ENCODE results near the gene DLG1. TPM values are rescaled to one million over a fixed set of nuclear protein-coding genes. Genes with fewer than 3 reads are reported as not detected.
A peak's percentile ranks its signal among the peaks of the same experiment; 100 is the strongest.

DLG1 gene
- total RNA-seq, 2 donors from 2014 or later = 59.0 to 98.2 TPM

DNA sequence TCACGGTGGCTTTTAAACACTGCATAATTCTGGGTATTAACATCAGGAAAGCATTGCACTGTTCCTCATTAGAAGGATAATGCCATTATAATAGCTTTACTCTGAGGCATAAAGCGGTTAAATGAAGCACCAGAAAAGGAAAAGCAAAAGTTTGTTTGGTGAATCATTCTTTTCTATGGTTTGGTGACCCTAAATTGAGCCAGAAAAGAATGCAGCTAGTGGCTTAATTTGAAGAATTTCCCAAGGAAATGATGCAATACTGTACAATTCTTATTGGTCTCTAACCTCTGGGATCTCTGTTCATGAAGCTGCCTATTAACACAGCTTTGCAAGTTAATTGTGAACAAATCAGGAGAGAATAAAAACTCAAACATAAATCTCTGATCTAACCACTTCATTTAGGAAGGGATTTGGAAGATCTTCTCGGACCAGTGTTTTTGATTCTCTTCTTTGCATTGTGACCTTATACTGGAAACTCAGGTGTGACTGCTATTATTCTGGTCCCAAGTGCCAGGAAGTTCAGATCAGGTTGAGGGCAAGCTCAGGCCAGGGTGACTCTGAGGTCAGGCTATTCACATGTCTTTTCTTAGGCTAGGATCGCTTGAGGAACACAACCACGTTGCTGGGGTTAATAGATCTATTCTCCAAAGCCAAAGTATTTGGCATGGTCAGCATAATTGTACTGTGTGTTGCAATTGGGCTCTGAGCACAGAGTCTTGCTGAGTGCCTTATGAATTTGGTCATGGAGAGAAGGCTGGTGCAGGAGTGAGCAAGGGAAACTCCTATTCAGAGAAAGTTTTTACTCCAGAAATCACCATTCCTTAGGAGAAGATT lies 11.3 kb upstream of the DLG1 start:
- TF ChIP-seq POLR2AphosphoS5 (IDR thresholded peaks at IDR 0.05) = no peak
- intact Hi-C loops (cut with DNase I) = no loop called here
- Histone ChIP-seq H3K4me1 (replicated peaks) (no peaks in the 10 kb centered on the region), H3K27me3 (replicated peaks; ENCODE audit: insufficient read depth) (no peaks in the 10 kb centered on the region), H3K4me3 (no peak overlapping the region), H3K27ac (no peak overlapping the region), H3K9me3 (no peaks in the 10 kb centered on the region), H3K36me3 (no peaks in the 10 kb centered on the region)
- no peak for DNase-seq (ENCODE audit: low spot score)
- WGBS = 65% methylated on average over 5 of the region's 5 CpGs

DNA sequence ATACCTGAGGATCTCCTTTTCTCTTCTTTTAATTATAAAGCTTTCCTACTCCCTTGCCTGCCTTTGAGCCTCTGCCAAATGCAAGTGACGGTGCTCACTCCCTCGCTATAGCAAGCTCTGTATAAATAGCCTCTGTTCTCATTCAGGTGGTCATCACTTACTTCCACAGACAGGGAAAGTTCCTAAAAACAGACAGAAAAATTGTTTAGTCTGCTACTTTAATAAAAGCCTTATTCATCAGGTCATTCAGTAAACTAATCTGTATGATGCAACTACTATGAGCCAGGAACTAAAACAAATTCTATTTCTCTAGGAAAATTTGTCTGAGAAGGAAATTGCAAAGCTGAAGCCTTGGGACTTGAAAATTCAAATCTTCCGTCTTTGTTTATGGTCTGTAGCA lies 10.2 kb upstream of the DLG1 start:
- DNase-seq (ENCODE audit: low spot score) = no peak
- H3K36me3 ChIP-seq = no peaks in the 10 kb centered on the region
- no peak overlapping the region for H3K4me3 ChIP-seq
- no peak for TF ChIP-seq POLR2AphosphoS5 (IDR thresholded peaks at IDR 0.05)
- TF ChIP-seq, protein P1, sequence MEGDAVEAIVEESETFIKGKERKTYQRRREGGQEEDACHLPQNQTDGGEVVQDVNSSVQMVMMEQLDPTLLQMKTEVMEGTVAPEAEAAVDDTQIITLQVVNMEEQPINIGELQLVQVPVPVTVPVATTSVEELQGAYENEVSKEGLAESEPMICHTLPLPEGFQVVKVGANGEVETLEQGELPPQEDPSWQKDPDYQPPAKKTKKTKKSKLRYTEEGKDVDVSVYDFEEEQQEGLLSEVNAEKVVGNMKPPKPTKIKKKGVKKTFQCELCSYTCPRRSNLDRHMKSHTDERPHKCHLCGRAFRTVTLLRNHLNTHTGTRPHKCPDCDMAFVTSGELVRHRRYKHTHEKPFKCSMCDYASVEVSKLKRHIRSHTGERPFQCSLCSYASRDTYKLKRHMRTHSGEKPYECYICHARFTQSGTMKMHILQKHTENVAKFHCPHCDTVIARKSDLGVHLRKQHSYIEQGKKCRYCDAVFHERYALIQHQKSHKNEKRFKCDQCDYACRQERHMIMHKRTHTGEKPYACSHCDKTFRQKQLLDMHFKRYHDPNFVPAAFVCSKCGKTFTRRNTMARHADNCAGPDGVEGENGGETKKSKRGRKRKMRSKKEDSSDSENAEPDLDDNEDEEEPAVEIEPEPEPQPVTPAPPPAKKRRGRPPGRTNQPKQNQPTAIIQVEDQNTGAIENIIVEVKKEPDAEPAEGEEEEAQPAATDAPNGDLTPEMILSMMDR (IDR thresholded peaks at IDR 0.05) = no peak
- intact Hi-C loops (cut with DNase I) = no loop called here
- H3K9me3 ChIP-seq = no peaks in the 10 kb centered on the region
- WGBS = 39% methylated on average over 3 of the region's 3 CpGs
- H3K27ac ChIP-seq = no peak overlapping the region
- H3K4me1 ChIP-seq (replicated peaks) = no peaks in the 10 kb centered on the region
- H3K27me3 ChIP-seq (replicated peaks; ENCODE audit: insufficient read depth) = no peaks in the 10 kb centered on the region

DNA sequence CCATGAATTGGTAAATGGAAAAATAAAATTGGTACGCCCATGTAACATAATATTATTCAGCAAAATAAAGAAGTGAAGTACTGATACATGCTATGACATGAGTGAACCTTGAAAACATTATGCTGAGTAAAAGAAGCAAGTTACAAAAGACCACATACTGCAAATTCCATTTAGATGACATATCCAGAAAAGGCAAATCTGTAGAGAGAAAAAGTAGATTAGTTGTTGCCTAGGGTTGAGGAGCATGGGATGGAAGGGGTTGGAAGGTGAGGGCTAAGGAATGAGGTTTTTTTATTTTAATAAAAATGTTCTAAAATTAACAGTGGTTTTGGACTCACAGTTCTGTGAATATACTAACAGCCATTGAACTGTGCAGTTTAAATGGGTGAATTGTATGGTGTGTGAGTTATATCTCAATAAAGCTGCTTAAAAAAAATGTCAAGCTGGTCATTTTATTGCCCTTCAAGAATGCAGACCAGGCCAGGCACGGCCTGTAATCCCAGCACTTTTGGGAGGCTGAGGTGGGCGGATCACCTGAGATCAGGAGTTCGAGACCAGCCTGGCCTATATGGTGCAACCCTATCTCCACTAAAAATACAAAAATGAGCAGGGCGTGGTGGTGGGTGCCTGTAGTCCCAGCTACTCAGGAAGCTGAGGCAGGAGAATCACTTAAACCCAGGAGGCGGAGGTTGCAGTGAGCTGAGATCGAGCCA lies 8.1 kb upstream of the DLG1 start:
- no peaks in the 10 kb centered on the region for H3K9me3 ChIP-seq
- H3K4me1 ChIP-seq (replicated peaks) = no peaks in the 10 kb centered on the region
- no peak overlapping the region for H3K4me3 ChIP-seq
- DNase-seq (ENCODE audit: low spot score) = no peak
- 85% methylated on average over 7 of the region's 7 CpGs for WGBS
- intact Hi-C loops (cut with DNase I) = no loop called here
- no peaks in the 10 kb centered on the region for H3K27me3 ChIP-seq (replicated peaks; ENCODE audit: insufficient read depth)
- H3K36me3 ChIP-seq = no peaks in the 10 kb centered on the region
- H3K27ac ChIP-seq = no peak overlapping the region
- peak; percentile 16 for TF ChIP-seq POLR2AphosphoS5 (IDR thresholded peaks at IDR 0.05)
- TF ChIP-seq POLR2A (IDR thresholded peaks at IDR 0.05) = no peak
- TF ChIP-seq, protein P1 (IDR thresholded peaks at IDR 0.05) = no peak

DNA sequence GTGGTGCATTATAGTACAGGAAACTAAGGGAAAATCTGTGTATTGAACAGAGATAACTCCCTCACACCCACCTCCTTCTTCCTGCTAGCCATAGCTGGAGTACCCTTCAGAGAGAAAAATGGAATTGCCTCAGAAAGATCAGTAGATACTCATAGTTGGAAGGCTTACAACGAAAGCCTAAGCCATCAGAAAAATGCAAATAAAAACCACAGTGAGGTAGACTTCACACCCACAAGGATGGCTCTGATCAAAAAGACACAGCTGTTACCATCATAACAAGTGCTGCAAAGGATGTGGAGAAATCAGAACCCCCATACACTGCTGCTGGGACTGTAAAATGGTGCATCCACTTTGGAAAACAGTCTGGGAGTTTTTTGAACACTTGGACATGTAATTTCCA lies 7.4 kb upstream of the DLG1 start:
- Histone ChIP-seq H3K4me3 (no peak overlapping the region), H3K27ac (no peak overlapping the region), H3K4me1 (replicated peaks) (no peaks in the 10 kb centered on the region), H3K27me3 (replicated peaks; ENCODE audit: insufficient read depth) (no peaks in the 10 kb centered on the region), H3K36me3 (no peaks in the 10 kb centered on the region), H3K9me3 (no peaks in the 10 kb centered on the region)
- intact Hi-C loops (cut with DNase I) = no loop called here
- no peak for DNase-seq (ENCODE audit: low spot score)
- TF ChIP-seq POLR2AphosphoS5 (IDR thresholded peaks at IDR 0.05) = no peak
- TF ChIP-seq, protein P1 (IDR thresholded peaks at IDR 0.05) = no peak
- TF ChIP-seq POLR2A (IDR thresholded peaks at IDR 0.05) = no peak
- WGBS = 35% methylated on average over 1 of the region's 1 CpG

DNA sequence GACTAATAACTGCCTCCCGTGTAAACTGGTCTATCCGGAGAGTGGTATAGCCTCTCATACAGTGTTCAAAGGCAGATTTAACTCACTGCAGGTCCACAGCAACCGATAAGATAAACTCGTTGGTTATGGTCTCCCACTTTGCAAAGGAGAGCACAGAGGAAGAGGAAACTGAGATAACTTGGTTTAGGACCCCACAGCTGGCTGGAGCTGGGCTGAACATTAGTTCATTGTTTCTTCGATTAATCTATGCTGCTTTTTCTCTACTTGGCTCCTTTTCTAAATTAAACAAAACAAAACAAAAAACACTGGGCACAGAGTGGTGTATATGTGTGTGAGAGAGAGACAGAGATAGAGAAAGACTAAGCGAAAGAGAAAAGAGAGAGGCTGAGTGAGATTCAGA lies 5.0 kb upstream of the DLG1 start:
- Histone ChIP-seq H3K4me1 (replicated peaks) (no peaks in the 10 kb centered on the region), H3K4me3 (no peak overlapping the region), H3K9me3 (no peaks in the 10 kb centered on the region), H3K27me3 (replicated peaks; ENCODE audit: insufficient read depth) (no peaks in the 10 kb centered on the region), H3K27ac (no peak overlapping the region), H3K36me3 (no peaks in the 10 kb centered on the region)
- DNase-seq (ENCODE audit: low spot score) = no peak
- intact Hi-C loops (cut with DNase I) = no loop called here
- TF ChIP-seq, protein P1 (IDR thresholded peaks at IDR 0.05) = no peak
- TF ChIP-seq POLR2AphosphoS5 (IDR thresholded peaks at IDR 0.05) = no peak
- no peak for TF ChIP-seq POLR2A (IDR thresholded peaks at IDR 0.05)
- WGBS = 88% methylated on average over 6 of the region's 6 CpGs
